ENCODE measurements around the gene CADPS2. TPM values are rescaled to one million over a fixed set of nuclear protein-coding genes. Genes with fewer than 3 reads are reported as not detected.

CADPS2 gene
- total RNA-seq, 1 experiment from 2014 or later, result 1.3 TPM

DNA sequence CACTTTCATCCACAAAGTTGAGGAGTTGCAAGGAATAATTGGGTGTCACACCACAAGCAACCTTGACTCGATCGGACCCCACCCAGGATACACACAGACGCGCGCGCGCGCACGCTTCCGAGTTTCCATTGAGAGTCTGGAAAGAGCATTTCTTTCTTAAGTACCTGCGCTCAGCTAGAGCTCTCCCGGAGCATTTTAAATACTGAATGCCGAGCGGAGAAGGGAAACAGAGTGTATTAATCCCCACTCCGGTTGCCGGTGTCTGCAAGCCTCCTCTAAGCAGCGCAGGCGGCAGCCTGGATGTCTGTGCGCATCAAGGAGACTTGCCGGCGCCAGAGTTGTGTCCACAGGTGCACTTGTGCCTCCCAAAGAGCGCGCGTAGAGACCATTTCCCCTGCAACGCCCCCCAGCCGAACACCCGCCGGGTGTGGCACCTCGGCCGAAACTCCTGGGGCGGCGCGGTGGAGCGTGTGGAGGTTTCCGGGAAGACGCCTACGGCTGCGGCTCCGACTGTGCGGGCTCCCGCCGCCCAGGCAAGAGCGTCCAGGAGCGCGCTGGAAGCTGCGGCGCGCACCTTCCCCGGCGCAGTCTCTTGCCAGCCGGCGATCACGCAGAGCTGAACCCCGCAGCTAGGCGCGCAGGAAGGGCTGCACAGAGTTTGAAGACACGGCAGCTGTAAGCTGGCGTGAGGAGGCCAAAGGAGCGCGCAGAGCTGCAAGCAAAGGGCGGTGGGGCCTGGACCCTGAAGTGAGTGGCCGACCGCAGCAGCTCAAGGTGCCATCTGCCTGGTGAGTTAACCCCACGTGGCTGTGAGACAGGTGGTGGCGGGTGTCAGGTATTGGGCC is 580.6 kb downstream of the CADPS2 start:
- H3K27me3 ChIP-seq, result 0 out of 2 replicates have a peak, but pooled peaks cover 3% of the 10 kb centered on the region
- no peaks in the 10 kb centered on the region for H3K9me3 ChIP-seq
- H3K4me3 ChIP-seq, result peak overlapping the region; percentile 18; the same call in 1 of the 2 replicates
- DNase-seq, result no peak
- H3K36me3 ChIP-seq, result no peaks in the 10 kb centered on the region

DNA sequence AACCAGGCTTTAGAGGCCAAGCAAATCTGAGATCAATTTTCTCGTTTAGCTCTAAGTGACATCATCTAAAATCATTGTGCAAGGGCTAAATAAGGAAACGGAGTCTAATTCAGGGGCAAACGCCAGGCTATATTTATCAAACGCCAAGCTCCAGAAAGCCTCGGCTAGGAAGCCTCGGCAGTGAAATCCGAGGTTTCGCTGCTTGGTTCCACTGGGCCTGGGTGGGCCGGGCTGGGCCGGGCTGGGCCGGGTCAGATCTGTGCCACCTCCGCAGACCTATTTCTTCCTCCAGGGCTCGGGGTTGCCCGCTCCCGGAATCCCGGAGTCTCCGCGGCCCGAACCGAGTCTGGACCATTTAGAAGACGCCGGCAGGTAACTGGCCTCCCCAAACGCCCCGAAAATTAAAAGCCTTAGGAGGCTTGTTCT is 581.3 kb downstream of the CADPS2 start:
- Histone ChIP-seq H3K4me3 (peak overlapping the region; percentile 18; the same call in 1 of the 2 replicates), H3K36me3 (no peaks in the 10 kb centered on the region), H3K27me3 (0 out of 2 replicates have a peak, but pooled peaks cover 3% of the 10 kb centered on the region), H3K9me3 (no peaks in the 10 kb centered on the region)
- no peak for DNase-seq

DNA sequence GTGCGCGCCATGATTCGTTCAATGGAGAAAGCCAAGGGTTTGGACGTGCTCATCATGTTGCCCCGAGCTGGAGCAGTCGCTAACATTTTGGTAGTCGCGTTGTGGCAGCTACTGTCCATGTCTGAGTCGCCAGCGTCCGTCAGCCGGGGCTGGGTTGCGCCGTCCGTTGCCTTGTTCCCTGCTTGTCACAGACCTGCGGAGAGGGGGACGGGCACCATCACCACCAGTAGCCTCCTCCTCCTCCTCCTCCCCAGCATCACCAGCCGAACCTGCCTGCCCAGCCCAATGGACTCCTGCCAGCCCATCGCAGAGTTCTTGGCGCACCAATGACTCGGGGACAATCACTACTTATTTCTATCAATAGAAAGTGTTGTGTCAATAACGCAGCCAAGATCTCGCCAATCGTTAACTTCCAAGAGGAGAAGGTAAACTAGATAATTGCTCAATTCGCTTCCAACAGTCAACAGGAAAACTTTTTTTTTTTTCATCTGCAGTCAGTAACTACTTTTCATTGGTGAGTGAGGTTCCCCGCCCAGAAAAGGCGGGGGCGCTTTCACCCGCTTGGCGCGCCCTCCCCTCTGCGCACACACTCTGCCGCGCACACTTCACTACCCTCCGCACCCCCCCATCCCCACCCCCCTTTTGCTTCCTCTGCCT is 581.8 kb downstream of the CADPS2 start, which contains the start of gene FEZF1:
FEZF1 (minus strand) TSS at position 432 of the 657 bp plus-strand sequence; CDS start at position 119, 313 bp downstream.
- no peak for DNase-seq
- Histone ChIP-seq H3K4me3 (peak within 1 kb of the TSS; percentile 18; the same call in 1 of the 2 replicates), H3K9me3 (no peaks in the 10 kb centered on the region), H3K27me3 (0 out of 2 replicates have a peak, but pooled peaks cover 3% of the 10 kb centered on the region), H3K36me3 (no peaks in the 10 kb centered on the region)

DNA sequence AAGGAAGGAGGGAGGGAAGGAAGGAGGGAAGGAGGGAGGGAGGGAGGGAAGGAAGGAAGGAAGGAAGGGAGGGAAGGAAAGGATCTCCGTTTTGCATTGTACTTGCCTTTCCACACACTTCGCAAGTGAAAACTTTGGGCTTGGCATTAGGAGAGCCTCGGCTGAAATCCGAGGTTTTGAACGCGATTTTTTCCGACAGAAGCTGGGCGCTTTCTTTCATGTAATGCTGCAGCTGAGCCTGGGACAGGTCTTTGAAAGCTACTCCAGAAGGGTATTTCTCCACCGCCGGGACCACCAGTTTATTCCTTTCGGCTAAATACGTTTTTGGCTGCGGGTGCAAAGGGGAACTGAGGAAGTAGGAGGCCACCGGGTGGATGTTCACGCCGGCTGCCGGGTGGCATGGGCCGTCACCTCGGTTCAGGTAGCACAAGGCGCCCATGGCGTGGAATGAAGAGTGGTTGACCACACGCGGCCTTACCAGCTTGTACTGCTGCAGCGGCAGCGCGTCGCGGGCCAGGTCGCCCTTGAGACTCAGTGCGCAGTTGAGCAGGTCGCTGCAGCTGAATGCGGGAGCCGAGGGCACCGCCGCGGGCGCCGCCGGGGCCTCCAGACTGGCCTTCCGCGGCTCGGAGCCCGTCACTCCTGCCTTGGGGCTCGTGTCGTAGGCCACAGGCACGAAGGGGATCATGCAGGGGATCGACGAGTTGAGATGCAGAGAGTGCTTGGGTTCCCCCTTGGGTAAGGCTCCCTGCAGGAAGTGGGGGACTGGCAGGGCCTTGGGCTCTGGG is 582.5 kb downstream of the CADPS2 start:
- Histone ChIP-seq H3K27me3 (0 out of 2 replicates have a peak, but pooled peaks cover 3% of the 10 kb centered on the region), H3K9me3 (no peaks in the 10 kb centered on the region), H3K4me3 (no peak overlapping the region), H3K36me3 (no peaks in the 10 kb centered on the region)
- no peak for DNase-seq

DNA sequence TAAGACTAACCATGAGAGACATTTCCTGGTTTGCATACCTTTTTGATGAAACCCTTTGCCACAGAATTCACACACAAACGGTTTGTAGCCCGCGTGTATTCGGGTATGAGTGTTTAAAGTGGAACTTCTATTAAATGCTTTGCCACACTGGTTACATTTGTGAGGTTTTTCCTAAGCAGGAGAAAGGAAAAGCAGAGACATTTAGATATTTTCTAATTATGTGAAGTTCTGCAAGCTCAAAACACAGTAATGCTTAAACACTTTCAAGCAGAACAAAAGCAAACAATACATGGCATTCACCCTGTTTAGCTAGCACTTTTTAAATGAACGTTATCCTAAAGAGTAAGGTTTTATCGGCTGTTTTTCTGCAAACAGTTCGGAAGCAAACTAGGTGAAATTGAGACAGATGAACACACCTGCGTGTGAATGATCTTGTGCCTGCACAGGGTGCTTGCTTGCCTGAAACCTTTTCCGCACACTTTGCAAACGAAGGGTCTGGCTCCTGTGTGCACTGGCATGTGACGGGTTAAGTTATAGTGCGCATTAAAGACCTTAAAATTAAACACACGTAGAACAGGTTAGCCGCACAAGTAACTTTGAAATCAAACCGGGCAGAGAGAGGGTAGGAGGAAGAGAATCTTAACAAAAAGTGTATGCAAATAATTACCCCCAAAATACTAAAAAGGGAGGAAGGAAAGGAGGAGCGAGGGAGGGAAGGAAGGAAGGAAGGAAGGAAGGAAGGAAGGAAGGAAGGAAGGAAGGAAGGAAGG is 583.3 kb downstream of the CADPS2 start:
- Histone ChIP-seq H3K27me3 (0 out of 2 replicates have a peak, but pooled peaks cover 3% of the 10 kb centered on the region), H3K36me3 (no peaks in the 10 kb centered on the region), H3K9me3 (no peaks in the 10 kb centered on the region), H3K4me3 (no peak overlapping the region)
- no peak for DNase-seq

DNA sequence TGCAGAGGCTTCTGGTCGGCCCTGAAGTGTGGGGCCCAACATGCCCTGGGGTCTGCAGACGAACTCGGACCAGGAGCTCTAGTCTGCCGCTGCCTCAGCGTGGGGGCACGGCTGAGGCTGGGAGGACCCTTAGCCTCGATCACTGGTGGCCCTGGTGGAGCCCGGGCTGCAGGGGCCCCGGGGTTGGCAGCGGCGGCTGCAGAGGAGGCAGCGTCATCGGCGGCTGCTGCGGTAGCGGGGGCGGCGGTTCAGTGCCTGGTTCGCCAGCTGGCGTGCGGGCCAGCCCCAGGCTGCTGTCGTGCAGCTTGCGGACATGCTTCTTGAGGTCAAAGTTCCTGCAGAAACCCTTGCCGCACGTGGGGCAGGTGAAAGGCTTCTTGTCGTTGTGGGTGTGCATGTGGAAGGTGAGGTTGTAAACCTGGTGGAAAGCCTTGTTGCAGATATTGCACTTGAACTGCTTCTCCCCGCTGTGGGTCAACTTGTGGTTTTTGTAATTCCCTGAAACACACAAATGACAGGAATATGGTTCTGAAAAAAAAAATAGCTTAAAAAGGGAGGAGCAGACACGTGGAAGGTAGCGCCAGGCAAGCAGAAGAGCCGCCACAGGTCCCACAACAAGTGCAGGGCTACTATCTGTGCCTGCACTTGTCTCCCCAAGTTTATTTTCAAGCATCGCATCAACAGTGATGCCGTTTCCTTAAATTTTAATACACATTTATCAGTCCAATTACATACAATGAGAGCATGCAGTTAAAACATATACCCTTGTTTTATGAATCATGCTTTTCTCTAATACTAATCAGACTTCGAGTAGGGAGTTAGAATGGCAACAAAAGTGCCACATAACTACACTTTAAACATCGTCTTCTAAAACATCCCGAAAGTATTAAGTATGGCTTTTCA is 584.2 kb downstream of the CADPS2 start:
- H3K4me3 ChIP-seq, result no peak overlapping the region
- 0 out of 2 replicates have a peak, but pooled peaks cover 3% of the 10 kb centered on the region for H3K27me3 ChIP-seq
- H3K9me3 ChIP-seq, result no peaks in the 10 kb centered on the region
- peak; percentile 60 for DNase-seq
- no peaks in the 10 kb centered on the region for H3K36me3 ChIP-seq

DNA sequence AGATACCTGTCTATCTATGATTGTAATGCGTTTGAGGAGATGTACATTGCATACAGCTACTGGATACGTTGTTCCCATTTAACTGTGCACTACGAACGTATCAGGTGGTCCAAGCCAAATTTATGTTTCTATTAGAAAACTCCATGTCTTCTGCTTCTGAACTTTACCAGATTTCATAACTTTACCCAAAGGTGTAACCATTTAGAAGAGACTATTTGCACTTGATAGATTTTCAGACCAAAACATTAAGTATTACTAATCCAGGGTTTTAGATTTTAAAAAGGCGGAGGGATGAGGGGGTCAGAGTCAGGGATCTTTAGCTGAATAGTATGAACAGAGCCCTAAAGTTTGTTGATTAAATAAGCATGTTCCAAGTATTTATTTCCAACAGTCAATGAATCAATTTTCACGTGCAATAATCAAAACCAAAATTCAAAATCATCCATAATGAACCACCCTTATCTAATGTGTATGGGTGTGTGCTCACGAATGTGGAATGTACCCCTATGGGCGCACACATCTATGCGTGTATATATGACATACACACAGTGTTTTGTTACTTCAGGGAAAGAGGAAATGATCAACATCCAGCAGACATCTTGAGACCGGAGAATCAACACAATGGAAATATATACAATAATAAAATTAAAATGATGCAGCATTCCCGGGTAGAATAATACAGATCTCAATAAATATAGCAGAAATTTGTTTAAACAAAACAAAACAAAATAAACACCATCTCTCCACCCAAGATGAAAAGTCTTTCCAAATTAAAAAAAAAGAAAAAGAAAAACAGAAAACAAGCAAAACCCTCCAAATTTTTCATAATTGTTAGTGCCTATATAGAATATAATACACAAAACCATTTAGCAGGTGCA is 585.1 kb downstream of the CADPS2 start:
- Histone ChIP-seq H3K9me3 (no peaks in the 10 kb centered on the region), H3K36me3 (no peaks in the 10 kb centered on the region), H3K27me3 (0 out of 2 replicates have a peak, but pooled peaks cover 3% of the 10 kb centered on the region), H3K4me3 (no peak overlapping the region)
- no peak for DNase-seq

DNA sequence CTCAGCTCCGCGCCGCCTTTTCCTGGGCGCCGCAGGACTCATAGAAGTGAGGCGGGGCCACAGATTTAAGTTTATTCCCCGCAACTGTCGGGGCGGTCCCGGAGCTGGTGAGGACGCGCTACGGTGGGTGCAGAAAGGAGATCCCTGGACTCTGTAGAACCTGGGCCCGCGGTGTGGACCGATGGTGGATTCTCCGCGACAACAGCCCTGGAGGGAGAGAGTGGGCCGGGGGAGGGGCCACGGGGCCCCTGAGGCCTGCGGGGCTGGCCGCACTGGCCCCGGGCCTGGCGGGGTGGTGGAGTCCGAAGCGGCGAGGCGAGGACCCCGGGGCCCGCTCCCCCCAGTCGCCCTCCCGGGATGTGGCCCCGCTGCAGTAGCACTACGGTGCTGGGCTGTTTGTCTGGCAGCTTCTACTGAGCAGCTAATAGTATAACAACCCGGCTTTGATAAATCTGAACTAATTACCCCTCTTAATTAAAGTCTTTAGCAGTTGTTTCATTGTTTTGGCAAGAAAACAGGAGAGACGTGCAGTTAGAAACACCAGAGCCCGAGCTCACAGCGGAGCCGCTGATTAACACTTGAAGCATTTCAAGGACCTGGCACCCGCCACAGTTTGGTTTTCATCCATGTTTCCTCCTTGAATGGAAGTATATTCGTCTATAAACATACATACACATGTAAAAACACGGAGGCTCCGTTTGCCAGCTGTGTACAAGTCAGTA is 585.9 kb downstream of the CADPS2 start:
- DNase-seq, result peak; percentile 74
- Histone ChIP-seq H3K4me3 (no peak overlapping the region), H3K9me3 (no peaks in the 10 kb centered on the region), H3K36me3 (no peaks in the 10 kb centered on the region), H3K27me3 (0 out of 2 replicates have a peak, but pooled peaks cover 3% of the 10 kb centered on the region)

DNA sequence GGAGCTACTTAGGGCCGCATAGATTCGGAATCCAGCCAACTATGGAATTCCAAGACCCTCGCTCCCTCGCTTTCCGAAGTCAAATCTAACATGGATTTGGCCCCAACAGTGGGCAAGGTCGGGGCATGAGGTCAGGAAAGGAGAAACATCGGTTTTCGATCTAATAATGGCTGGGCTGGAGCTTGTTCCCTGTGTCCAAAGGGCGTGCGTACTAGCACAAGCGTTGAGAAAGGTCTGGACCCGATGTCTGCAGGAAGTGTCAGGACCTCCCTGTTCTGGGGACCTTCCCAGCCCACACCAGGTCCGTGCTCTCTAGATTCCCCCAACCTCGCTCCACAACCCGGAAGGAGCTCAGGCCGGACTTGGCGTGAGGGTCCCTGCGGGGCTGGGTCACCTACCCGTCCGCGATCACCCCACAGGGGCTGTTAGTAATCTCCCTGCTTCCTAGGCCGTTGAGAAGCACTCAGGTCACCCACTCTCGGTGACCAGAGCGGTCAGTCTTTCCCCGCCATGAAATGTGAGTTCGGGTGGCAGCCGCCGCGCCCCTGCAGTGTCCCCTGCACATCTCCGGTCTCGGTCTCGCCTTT is 586.5 kb downstream of the CADPS2 start:
- Histone ChIP-seq H3K27me3 (0 out of 2 replicates have a peak, but pooled peaks cover 3% of the 10 kb centered on the region), H3K9me3 (no peaks in the 10 kb centered on the region), H3K4me3 (no peak overlapping the region), H3K36me3 (no peaks in the 10 kb centered on the region)
- no peak for DNase-seq

DNA sequence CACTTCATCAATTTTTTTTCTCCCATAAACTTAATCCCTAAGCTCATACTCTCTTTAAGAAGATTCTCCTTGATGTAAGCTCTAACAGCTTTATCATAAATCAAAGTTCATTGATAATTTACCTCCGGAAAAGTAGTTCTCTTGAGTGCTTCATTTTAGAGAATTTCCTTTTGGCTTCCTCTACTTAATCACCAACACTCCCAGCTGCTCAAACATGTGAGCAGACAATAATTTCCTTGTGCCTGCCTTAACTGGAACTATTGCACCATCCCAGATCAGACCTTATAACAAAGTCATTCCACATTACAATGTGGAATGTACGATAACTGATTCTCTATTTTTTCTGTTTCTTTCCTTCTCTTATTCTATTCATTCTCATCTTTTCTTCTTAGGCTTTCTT is 587.6 kb downstream of the CADPS2 start:
- no peaks in the 10 kb centered on the region for H3K36me3 ChIP-seq
- H3K4me3 ChIP-seq, result no peak overlapping the region
- H3K27me3 ChIP-seq, result 0 out of 2 replicates have a peak, but pooled peaks cover 3% of the 10 kb centered on the region
- no peak for DNase-seq
- H3K9me3 ChIP-seq, result no peaks in the 10 kb centered on the region

DNA sequence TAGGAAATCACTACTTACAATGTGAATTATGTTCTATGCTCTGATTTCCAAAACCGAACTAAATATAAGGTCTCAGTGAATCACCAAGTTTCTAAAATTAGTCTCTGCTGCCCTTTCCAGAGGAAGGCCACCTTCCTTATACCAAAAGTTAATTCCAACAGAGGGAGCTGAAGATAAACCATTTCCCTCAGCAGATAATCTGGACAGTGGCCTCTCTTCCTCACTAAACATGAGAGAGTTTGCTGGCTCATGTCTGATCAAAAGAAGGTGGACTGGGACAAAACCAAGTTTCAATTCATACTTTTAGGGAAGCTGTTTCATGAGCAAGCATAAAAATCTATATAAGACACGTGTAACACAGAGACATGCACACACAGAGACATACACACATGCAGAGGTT is 588.1 kb downstream of the CADPS2 start:
- Histone ChIP-seq H3K27me3 (0 out of 2 replicates have a peak, but pooled peaks cover 3% of the 10 kb centered on the region), H3K36me3 (no peaks in the 10 kb centered on the region)
- no peak for DNase-seq

DNA sequence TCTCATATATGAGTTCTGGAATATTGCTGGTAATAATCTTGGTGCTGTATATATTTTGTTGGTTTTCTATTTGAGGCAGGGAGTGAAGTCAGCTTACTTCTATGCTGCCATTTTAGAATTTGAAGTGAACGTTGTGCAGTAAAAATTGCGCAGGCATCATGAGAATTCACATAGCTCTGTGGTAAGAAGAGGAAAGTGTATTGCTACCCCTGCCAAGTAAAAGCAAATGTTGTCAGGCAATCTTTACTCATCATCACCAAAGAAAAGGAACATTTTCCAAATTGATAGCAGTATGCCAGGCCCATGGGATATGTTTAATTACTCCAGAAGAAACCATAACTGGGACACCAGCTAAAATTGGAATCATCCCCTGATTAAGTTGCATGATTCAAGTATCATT is 595.1 kb downstream of the CADPS2 start:
- no peak overlapping the region for H3K4me3 ChIP-seq
- no peaks in the 10 kb centered on the region for H3K27me3 ChIP-seq
- no peaks in the 10 kb centered on the region for H3K9me3 ChIP-seq
- no peak for DNase-seq
- no peaks in the 10 kb centered on the region for H3K36me3 ChIP-seq

More for the DNA sequence above, 588.1 kb downstream of the CADPS2 start:
- no peak overlapping the region for H3K4me3 ChIP-seq
- H3K9me3 ChIP-seq, result no peaks in the 10 kb centered on the region

DNA sequence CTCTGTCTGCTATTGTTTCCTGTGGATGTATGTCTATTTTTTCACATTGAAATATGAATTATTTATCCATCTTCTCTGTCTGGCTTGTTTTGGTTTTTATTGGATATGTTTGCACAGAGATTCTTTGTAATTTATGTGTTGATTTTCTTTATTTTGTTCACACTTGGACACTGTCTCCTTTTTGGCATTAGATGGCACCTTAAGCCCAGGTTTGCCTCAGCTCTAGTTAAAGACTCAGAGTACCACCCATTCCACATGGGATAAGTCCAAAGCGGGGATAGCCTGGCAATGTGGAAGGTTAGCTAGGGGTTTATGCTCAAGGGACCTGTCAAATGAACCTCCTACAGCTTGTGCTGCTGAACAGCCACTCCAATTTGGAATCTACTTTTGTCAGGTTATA is 595.8 kb downstream of the CADPS2 start:
- no peak overlapping the region for H3K4me3 ChIP-seq
- no peaks in the 10 kb centered on the region for H3K9me3 ChIP-seq
- H3K27me3 ChIP-seq, result no peaks in the 10 kb centered on the region
- DNase-seq, result no peak
- no peaks in the 10 kb centered on the region for H3K36me3 ChIP-seq
